Ishikawa (cell line): Measurements from ENCODE around the gene TSTD1.

Experiments used
- CEBPB ChIP-seq: IDR thresholded peaks from 2 replicates; pipeline ENCODE4 v1.6.1; 2012
- EGR1 ChIP-seq: IDR thresholded peaks from 2 replicates; pipeline ENCODE4 v1.6.1; 2012
- EP300 ChIP-seq: IDR thresholded peaks from 2 replicates; pipeline ENCODE4 v1.6.1; 2012; ENCODE audit warnings: borderline replicate concordance
- MAX ChIP-seq: IDR thresholded peaks from 2 replicates; pipeline ENCODE4 v1.6.1; 2012
- RAD21 ChIP-seq: IDR thresholded peaks from 2 replicates; pipeline ENCODE4 v1.6.1; 2012; ENCODE audit warnings: low read depth
- REST ChIP-seq: IDR thresholded peaks from 2 replicates; pipeline ENCODE4 v1.6.1; 2012; ENCODE audit warnings: low read depth, mild to moderate bottlenecking
- TAF1 ChIP-seq: IDR thresholded peaks from 2 replicates; pipeline ENCODE4 v1.6.1; 2012; ENCODE audit warnings: low read depth, mild to moderate bottlenecking
- TCF12 ChIP-seq: IDR thresholded peaks from 2 replicates; pipeline ENCODE4 v1.6.1; 2012; ENCODE audit warnings: low read depth
- TEAD4 ChIP-seq: IDR thresholded peaks from 2 replicates; pipeline ENCODE4 v1.6.1; 2012
- USF1 ChIP-seq: IDR thresholded peaks from 2 replicates; pipeline ENCODE4 v1.6.1; 2012
- YY1 ChIP-seq: IDR thresholded peaks from 2 replicates; pipeline ENCODE4 v1.6.1; 2012; ENCODE audit warnings: low read depth

- TF ChIP-seq MAX = no peak
- no peak for TF ChIP-seq USF1
- no peak for TF ChIP-seq CEBPB
- no peak for TF ChIP-seq YY1
- TF ChIP-seq REST = no peak
- no peak for TF ChIP-seq TEAD4
- TF ChIP-seq EP300 = no peak
- no peak for TF ChIP-seq TCF12
- TF ChIP-seq TAF1 = no peak
- TF ChIP-seq EGR1 = no peak
- TF ChIP-seq RAD21 = no peak
Measured at GRCh38 chr1:161052899-161053298, 14.1 kb upstream of the TSTD1 start.
